ENCODE results near the gene RANBP1. TPM values are rescaled to one million over a fixed set of nuclear protein-coding genes. Genes with fewer than 3 reads are reported as not detected.

RANBP1 gene
- total and polyA plus RNA-seq, 2 of the 4 experiments (the other 2 are of a cell fraction): 173 to 376 TPM

DNA sequence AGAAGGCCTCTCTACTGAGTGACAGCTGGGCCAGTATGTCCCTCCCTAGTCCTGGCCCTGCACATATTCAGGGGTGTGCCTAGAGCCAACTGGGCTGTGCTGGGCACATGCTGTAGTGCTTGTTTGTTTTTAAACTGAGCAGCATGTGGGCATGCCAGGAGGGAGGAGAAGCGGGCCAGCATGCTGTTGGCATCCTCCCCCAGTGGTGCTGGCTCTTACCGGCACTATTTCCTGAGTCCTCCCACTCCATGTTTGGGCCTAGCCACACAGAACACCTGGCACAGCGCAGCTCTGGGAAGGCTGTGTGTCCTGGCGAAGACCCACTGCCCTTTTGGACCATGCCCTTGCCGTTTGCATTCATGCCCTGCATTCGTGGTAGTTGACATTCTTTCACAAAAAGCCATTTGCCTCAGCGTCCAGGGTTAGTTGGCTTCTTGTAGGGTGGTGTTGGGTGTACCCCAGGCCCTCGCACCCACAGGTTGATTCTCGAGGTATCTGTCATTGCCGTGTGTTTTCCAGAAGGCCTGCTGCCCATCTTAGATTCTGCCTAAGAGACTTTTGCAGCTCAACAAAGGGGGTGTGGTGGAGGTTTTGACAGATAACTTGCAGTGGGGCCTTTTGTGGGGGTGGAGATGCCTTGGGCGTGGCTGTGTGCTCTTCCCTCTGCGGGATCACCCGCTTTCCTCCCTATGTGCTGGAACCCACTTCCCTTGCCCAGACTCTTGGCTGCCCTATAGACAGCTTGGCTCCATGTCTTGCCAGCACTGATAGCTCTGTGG, 22.3 kb upstream of the RANBP1 start:
- no peak overlapping the region for H3K9ac ChIP-seq (ENCODE audit: low read depth, low read length)
- no peaks in the 10 kb centered on the region for H3K9me3 ChIP-seq (ENCODE audit: control insufficient read depth, insufficient read depth, low read length)
- H3K9me1 ChIP-seq (ENCODE audit: insufficient read depth, low read length): no peaks in the 10 kb centered on the region
- H4K20me1 ChIP-seq (ENCODE audit: insufficient read depth, low read length): peaks cover 33% of the 10 kb centered on the region
- no peak overlapping the region for H2BK5ac ChIP-seq (ENCODE audit: low read depth, low read length, poor library complexity, severe bottlenecking)
- no peak overlapping the region for H2BK15ac ChIP-seq (ENCODE audit: low read depth, low read length)
- no TSS peak for BruUV-seq (replicated peaks)
- in situ Hi-C loops (cut with MboI; ENCODE audit: low sequenced_read_pairs) (no loop called here), dilution Hi-C loops (cut with HindIII; ENCODE audit: low sequenced_read_pairs, unreplicated experiment) (no loop called here), intact Hi-C loops (cut with micrococcal nuclease) (no loop called here)
- H3K27ac ChIP-seq (ENCODE audit: insufficient read depth, low read length): no peak overlapping the region
- H3K56ac ChIP-seq (ENCODE audit: extremely low read depth, insufficient read depth, low read length): no peak overlapping the region
- no peak overlapping the region for H2AK9ac ChIP-seq (replicated peaks; ENCODE audit: low read depth, low read length, poor library complexity)
- H3K4ac ChIP-seq (ENCODE audit: low read depth, low read length): no peak overlapping the region
- H4K91ac ChIP-seq (ENCODE audit: insufficient read depth, low read depth, low read length): no peak overlapping the region
- CTCF ChIA-PET: no interaction called here
- H3K36me3 ChIP-seq (ENCODE audit: control insufficient read depth, insufficient read depth, low read length): peaks cover 71% of the 10 kb centered on the region
- H4K8ac ChIP-seq (ENCODE audit: low read depth in 2 of 2, low read length in 2 of 2): no peak overlapping the region
- H3K4me2 ChIP-seq (ENCODE audit: low read depth, low read length): no peak overlapping the region
- H3K79me1 ChIP-seq (ENCODE audit: low read depth in 1 of 2, low read length in 2 of 2): peaks cover 38 to 73% of the 10 kb centered on the region in 2 experiments
- no peak for ATAC-seq (ENCODE audit: low read depth)
- no peak for DNase-seq
- no peak overlapping the region for H4K5ac ChIP-seq (ENCODE audit: low read depth, low read length)
- TF ChIP-seq, protein P1, sequence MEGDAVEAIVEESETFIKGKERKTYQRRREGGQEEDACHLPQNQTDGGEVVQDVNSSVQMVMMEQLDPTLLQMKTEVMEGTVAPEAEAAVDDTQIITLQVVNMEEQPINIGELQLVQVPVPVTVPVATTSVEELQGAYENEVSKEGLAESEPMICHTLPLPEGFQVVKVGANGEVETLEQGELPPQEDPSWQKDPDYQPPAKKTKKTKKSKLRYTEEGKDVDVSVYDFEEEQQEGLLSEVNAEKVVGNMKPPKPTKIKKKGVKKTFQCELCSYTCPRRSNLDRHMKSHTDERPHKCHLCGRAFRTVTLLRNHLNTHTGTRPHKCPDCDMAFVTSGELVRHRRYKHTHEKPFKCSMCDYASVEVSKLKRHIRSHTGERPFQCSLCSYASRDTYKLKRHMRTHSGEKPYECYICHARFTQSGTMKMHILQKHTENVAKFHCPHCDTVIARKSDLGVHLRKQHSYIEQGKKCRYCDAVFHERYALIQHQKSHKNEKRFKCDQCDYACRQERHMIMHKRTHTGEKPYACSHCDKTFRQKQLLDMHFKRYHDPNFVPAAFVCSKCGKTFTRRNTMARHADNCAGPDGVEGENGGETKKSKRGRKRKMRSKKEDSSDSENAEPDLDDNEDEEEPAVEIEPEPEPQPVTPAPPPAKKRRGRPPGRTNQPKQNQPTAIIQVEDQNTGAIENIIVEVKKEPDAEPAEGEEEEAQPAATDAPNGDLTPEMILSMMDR (conservative IDR thresholded peaks at IDR 0.05; ENCODE audit: low read depth, low read length): no peak
- TF ChIP-seq, protein P2, sequence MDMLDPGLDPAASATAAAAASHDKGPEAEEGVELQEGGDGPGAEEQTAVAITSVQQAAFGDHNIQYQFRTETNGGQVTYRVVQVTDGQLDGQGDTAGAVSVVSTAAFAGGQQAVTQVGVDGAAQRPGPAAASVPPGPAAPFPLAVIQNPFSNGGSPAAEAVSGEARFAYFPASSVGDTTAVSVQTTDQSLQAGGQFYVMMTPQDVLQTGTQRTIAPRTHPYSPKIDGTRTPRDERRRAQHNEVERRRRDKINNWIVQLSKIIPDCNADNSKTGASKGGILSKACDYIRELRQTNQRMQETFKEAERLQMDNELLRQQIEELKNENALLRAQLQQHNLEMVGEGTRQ (IDR thresholded peaks at IDR 0.05; ENCODE audit: low read depth, low read length): no peak
- no peak for TF ChIP-seq MAZ (IDR thresholded peaks at IDR 0.05; ENCODE audit: borderline replicate concordance, low read depth, low read length)
- no peak for TF ChIP-seq RFX5 (IDR thresholded peaks at IDR 0.05; ENCODE audit: low read depth, low read length)
- TF ChIP-seq RCOR1 (IDR thresholded peaks at IDR 0.05; ENCODE audit: insufficient replicate concordance, low read length): no peak
- no peak for TF ChIP-seq NFE2L2 (IDR thresholded peaks at IDR 0.05; ENCODE audit: low read depth, low read length)
- no peak for TF ChIP-seq CHD1 (IDR thresholded peaks at IDR 0.05; ENCODE audit: low read depth, low read length)
- no peak for TF ChIP-seq MAFK (IDR thresholded peaks at IDR 0.05; ENCODE audit: low read depth, low read length)
- TF ChIP-seq, protein P3, sequence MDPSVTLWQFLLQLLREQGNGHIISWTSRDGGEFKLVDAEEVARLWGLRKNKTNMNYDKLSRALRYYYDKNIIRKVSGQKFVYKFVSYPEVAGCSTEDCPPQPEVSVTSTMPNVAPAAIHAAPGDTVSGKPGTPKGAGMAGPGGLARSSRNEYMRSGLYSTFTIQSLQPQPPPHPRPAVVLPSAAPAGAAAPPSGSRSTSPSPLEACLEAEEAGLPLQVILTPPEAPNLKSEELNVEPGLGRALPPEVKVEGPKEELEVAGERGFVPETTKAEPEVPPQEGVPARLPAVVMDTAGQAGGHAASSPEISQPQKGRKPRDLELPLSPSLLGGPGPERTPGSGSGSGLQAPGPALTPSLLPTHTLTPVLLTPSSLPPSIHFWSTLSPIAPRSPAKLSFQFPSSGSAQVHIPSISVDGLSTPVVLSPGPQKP (IDR thresholded peaks at IDR 0.05; ENCODE audit: borderline replicate concordance, low read depth, low read length): no peak
- TF ChIP-seq SMC3 (IDR thresholded peaks at IDR 0.05; ENCODE audit: low read depth, low read length): no peak
- no peak for TF ChIP-seq FOS (IDR thresholded peaks at IDR 0.05; ENCODE audit: low read depth, low read length)
- no peak for TF ChIP-seq BHLHE40 (IDR thresholded peaks at IDR 0.05; ENCODE audit: low read depth, low read length)
- TF ChIP-seq RAD21 (IDR thresholded peaks at IDR 0.05; ENCODE audit: low read length): no peak
- H3K4me3 ChIP-seq (ENCODE audit: insufficient read depth, low read depth, low read length): no peak overlapping the region
- no peak overlapping the region for H2BK20ac ChIP-seq (ENCODE audit: low read depth, low read length)
- H3K27me3 ChIP-seq (ENCODE audit: control insufficient read depth, insufficient read depth, low read length): no peaks in the 10 kb centered on the region
- H3K23ac ChIP-seq (ENCODE audit: low read depth, low read length): no peak overlapping the region
- no peak overlapping the region for H2AFZ ChIP-seq (replicated peaks; ENCODE audit: low read length, poor library complexity)
- POLR2A ChIA-PET (ENCODE audit: unreplicated experiment): no interaction called here
- H3K14ac ChIP-seq (replicated peaks; ENCODE audit: low read depth, low read length): no peak overlapping the region
- H2BK120ac ChIP-seq (ENCODE audit: low read depth, low read length): no peak overlapping the region
- H3K4me1 ChIP-seq (ENCODE audit: control insufficient read depth, insufficient read depth, low read length): peaks cover 4% of the 10 kb centered on the region; the same call in 1 of the 2 replicates
- no peak overlapping the region for H3K18ac ChIP-seq (ENCODE audit: low read depth, low read length)
- H2AK5ac ChIP-seq (ENCODE audit: low read depth, low read length): no peak overlapping the region
- WGBS, 2 experiments (ENCODE audit: extremely low coverage in 2 of 2, insufficient read length in 1 of 2): 100% methylated on average over 1 of the region's 13 CpGs; no CpG with 5 or more reads in 1 of the 2 experiments

All from IMR-90 (cell line).